ENCODE results near the gene IMMP2L. TPM values are rescaled to one million over a fixed set of nuclear protein-coding genes. Genes with fewer than 3 reads are reported as not detected.

Gene IMMP2L
- total RNA-seq, 4 donors from 2014 or later = 12.4 to 31.7 (median 22.8) TPM

GRCh38 chr7:111358915-111359314 is 203.4 kb downstream of the IMMP2L start:
- ATAC-seq (ENCODE audit: low FRiP score) (no peak), DNase-seq (ENCODE audit: low spot score) (no peak)
- no peak for TF ChIP-seq CTCF (IDR thresholded peaks at IDR 0.05)

GRCh38 chr7:111357691-111358090 is 204.6 kb downstream of the IMMP2L start:
- DNase-seq (ENCODE audit: low spot score) (no peak), ATAC-seq (ENCODE audit: low FRiP score) (no peak)
- TF ChIP-seq CTCF (IDR thresholded peaks at IDR 0.05) = no peak

- DNase-seq (ENCODE audit: low spot score) = no peak
- TF ChIP-seq CTCF (IDR thresholded peaks at IDR 0.05) = no peak
- ATAC-seq (ENCODE audit: low FRiP score) = no peak
Measured at GRCh38 chr7:111356941-111357340, 205.4 kb downstream of the IMMP2L start.

- ATAC-seq (ENCODE audit: low FRiP score) (no peak), DNase-seq (ENCODE audit: low spot score) (no peak)
- no peak for TF ChIP-seq CTCF (IDR thresholded peaks at IDR 0.05)
Measured at GRCh38 chr7:111352319-111352718, 210.0 kb downstream of the IMMP2L start.

GRCh38 chr7:111346219-111346618 is 216.1 kb downstream of the IMMP2L start:
- ATAC-seq (ENCODE audit: low FRiP score) (no peak), DNase-seq (ENCODE audit: low spot score) (no peak)
- no peak for TF ChIP-seq CTCF (IDR thresholded peaks at IDR 0.05)

- DNase-seq (ENCODE audit: low spot score) (no peak), ATAC-seq (ENCODE audit: low FRiP score) (no peak)
- TF ChIP-seq CTCF (IDR thresholded peaks at IDR 0.05) = no peak
Measured at GRCh38 chr7:111343017-111343416, 219.3 kb downstream of the IMMP2L start.

GRCh38 chr7:111339006-111339405 is 223.3 kb downstream of the IMMP2L start:
- DNase-seq (ENCODE audit: low spot score) (no peak), ATAC-seq (ENCODE audit: low FRiP score) (no peak)
- no peak for TF ChIP-seq CTCF (IDR thresholded peaks at IDR 0.05)
